ENCODE data around the gene GYPB. TPM values are rescaled to one million over a fixed set of nuclear protein-coding genes. Genes with fewer than 3 reads are reported as not detected.
"Not testable (repeated sequence)": the region's sequence is repeated elsewhere in the genome, so short reads cannot be mapped to it uniquely, and the experiment has no call there.

Gene GYPB
- total RNA-seq, 1 donor from 2014 or later, result not detected

GRCh38 chr4:143980776-143981175 lies 38.4 kb downstream of the GYPB start:
- not testable (repeated sequence) for H3K9ac ChIP-seq; H3K27ac ChIP-seq; H3K4me3 ChIP-seq; H3K27ac Mint-ChIP-seq; H3K36me3 ChIP-seq; H3K36me3 Mint-ChIP-seq; H3K4me1 ChIP-seq; H3K27me3 ChIP-seq; H2AFZ ChIP-seq (replicated peaks); H3K9me3 Mint-ChIP-seq; H3K4me3 Mint-ChIP-seq; H3K4me2 ChIP-seq; H3F3A ChIP-seq (ENCODE audit: low read depth); H3K79me2 ChIP-seq (ENCODE audit: low read depth); H3K4me1 Mint-ChIP-seq; H3K27me3 Mint-ChIP-seq (ENCODE audit: insufficient read depth, low read depth); H3K9me3 ChIP-seq (ENCODE audit: low read depth); H4K20me1 ChIP-seq (ENCODE audit: low read depth)
- peak; percentile 23 for TF ChIP-seq CTCF (IDR thresholded peaks at IDR 0.05)
- DNase-seq (ENCODE audit: low spot score), result peak; percentile 38

GRCh38 chr4:143975527-143975926 lies 43.7 kb downstream of the GYPB start:
- not testable (repeated sequence) for H3K4me3 ChIP-seq; H3K4me2 ChIP-seq; H3K9ac ChIP-seq; H3K79me2 ChIP-seq (ENCODE audit: low read depth); H3K4me1 Mint-ChIP-seq; H3K4me1 ChIP-seq; H3K4me3 Mint-ChIP-seq; H3K9me3 Mint-ChIP-seq; H3K36me3 ChIP-seq; H3F3A ChIP-seq (ENCODE audit: low read depth); H3K27me3 Mint-ChIP-seq (ENCODE audit: insufficient read depth, low read depth); H3K27ac Mint-ChIP-seq; DNase-seq (ENCODE audit: low spot score); H3K9me3 ChIP-seq (ENCODE audit: low read depth); H3K27ac ChIP-seq; H3K27me3 ChIP-seq; H3K36me3 Mint-ChIP-seq; H4K20me1 ChIP-seq (ENCODE audit: low read depth); H2AFZ ChIP-seq (replicated peaks)

GRCh38 chr4:143974021-143974420 lies 45.2 kb downstream of the GYPB start:
- H3K27ac Mint-ChIP-seq; H3F3A ChIP-seq (ENCODE audit: low read depth); H3K9ac ChIP-seq; H3K4me3 ChIP-seq; H3K4me3 Mint-ChIP-seq; H3K9me3 Mint-ChIP-seq; H3K27me3 Mint-ChIP-seq (ENCODE audit: insufficient read depth, low read depth); H3K4me1 Mint-ChIP-seq; H3K4me2 ChIP-seq; H3K27me3 ChIP-seq; H3K36me3 Mint-ChIP-seq; DNase-seq (ENCODE audit: low spot score); H3K79me2 ChIP-seq (ENCODE audit: low read depth); H3K9me3 ChIP-seq (ENCODE audit: low read depth); H3K36me3 ChIP-seq; H2AFZ ChIP-seq (replicated peaks); H3K4me1 ChIP-seq; H4K20me1 ChIP-seq (ENCODE audit: low read depth); H3K27ac ChIP-seq: not testable (repeated sequence)

- H3K4me3 Mint-ChIP-seq, result peak overlapping the region; percentile 9
- no peak overlapping the region for H2AFZ ChIP-seq (replicated peaks)
- no peaks in the 10 kb centered on the region for H3K36me3 ChIP-seq
- no peaks in the 10 kb centered on the region for H4K20me1 ChIP-seq (ENCODE audit: low read depth)
- H3K4me3 ChIP-seq, result no peak overlapping the region
- no peak for DNase-seq (ENCODE audit: low spot score)
- H3F3A ChIP-seq (ENCODE audit: low read depth), result no peaks in the 10 kb centered on the region
- no peaks in the 10 kb centered on the region for H3K27me3 Mint-ChIP-seq (ENCODE audit: insufficient read depth, low read depth)
- H3K27me3 ChIP-seq, result no peaks in the 10 kb centered on the region
- H3K9ac ChIP-seq, result no peak overlapping the region
- no peaks in the 10 kb centered on the region for H3K9me3 ChIP-seq (ENCODE audit: low read depth)
- no peaks in the 10 kb centered on the region for H3K79me2 ChIP-seq (ENCODE audit: low read depth)
- TF ChIP-seq EZH2 (IDR thresholded peaks at IDR 0.05) (no peak), EZH2phosphoT487 (IDR thresholded peaks at IDR 0.05) (no peak), CTCF (IDR thresholded peaks at IDR 0.05) (no peak)
- no peaks in the 10 kb centered on the region for H3K9me3 Mint-ChIP-seq
- H3K4me1 Mint-ChIP-seq, result no peaks in the 10 kb centered on the region
- H3K27ac ChIP-seq, result no peak overlapping the region
- no peaks in the 10 kb centered on the region for H3K36me3 Mint-ChIP-seq
- H3K4me1 ChIP-seq, result no peaks in the 10 kb centered on the region
- no peak overlapping the region for H3K4me2 ChIP-seq
- no peak overlapping the region for H3K27ac Mint-ChIP-seq
These were observed 58.1 kb downstream of the GYPB start for GRCh38 chr4:143961075-143961474.

GRCh38 chr4:143955306-143955705 lies 63.9 kb downstream of the GYPB start:
- not testable (repeated sequence) for H3F3A ChIP-seq (ENCODE audit: low read depth); DNase-seq (ENCODE audit: low spot score); H2AFZ ChIP-seq (replicated peaks); H3K79me2 ChIP-seq (ENCODE audit: low read depth); H3K4me3 ChIP-seq; H3K27ac ChIP-seq; H4K20me1 ChIP-seq (ENCODE audit: low read depth); H3K36me3 ChIP-seq; H3K4me2 ChIP-seq; H3K27me3 Mint-ChIP-seq (ENCODE audit: insufficient read depth, low read depth); H3K4me3 Mint-ChIP-seq; H3K9me3 ChIP-seq (ENCODE audit: low read depth); H3K9ac ChIP-seq; H3K27me3 ChIP-seq; H3K4me1 ChIP-seq; H3K4me1 Mint-ChIP-seq; H3K36me3 Mint-ChIP-seq; H3K27ac Mint-ChIP-seq
- peaks cover 12% of the 10 kb centered on the region for H3K9me3 Mint-ChIP-seq

GRCh38 chr4:143951458-143951972 lies 67.7 kb downstream of the GYPB start:
- H3K27ac Mint-ChIP-seq; H3K36me3 Mint-ChIP-seq; H3K9ac ChIP-seq; H3F3A ChIP-seq (ENCODE audit: low read depth); H3K4me2 ChIP-seq; H3K27me3 ChIP-seq; H3K36me3 ChIP-seq; H3K27me3 Mint-ChIP-seq (ENCODE audit: insufficient read depth, low read depth); H2AFZ ChIP-seq (replicated peaks); H3K4me1 Mint-ChIP-seq; H3K4me3 Mint-ChIP-seq; H3K4me1 ChIP-seq; H4K20me1 ChIP-seq (ENCODE audit: low read depth); H3K9me3 ChIP-seq (ENCODE audit: low read depth); H3K4me3 ChIP-seq; H3K27ac ChIP-seq; H3K79me2 ChIP-seq (ENCODE audit: low read depth); DNase-seq (ENCODE audit: low spot score): not testable (repeated sequence)
- peaks cover 12% of the 10 kb centered on the region for H3K9me3 Mint-ChIP-seq

GRCh38 chr4:143950967-143951366 lies 68.2 kb downstream of the GYPB start:
- not testable (repeated sequence) for H3K4me1 ChIP-seq; H3K27me3 Mint-ChIP-seq (ENCODE audit: insufficient read depth, low read depth); H3K4me3 Mint-ChIP-seq; H3K36me3 ChIP-seq; H3K27ac ChIP-seq; H3K4me3 ChIP-seq; H3K4me1 Mint-ChIP-seq; H2AFZ ChIP-seq (replicated peaks); H3K36me3 Mint-ChIP-seq; H3F3A ChIP-seq (ENCODE audit: low read depth); H3K27me3 ChIP-seq; DNase-seq (ENCODE audit: low spot score); H3K79me2 ChIP-seq (ENCODE audit: low read depth); H4K20me1 ChIP-seq (ENCODE audit: low read depth); H3K27ac Mint-ChIP-seq; H3K9me3 ChIP-seq (ENCODE audit: low read depth); H3K4me2 ChIP-seq; H3K9ac ChIP-seq
- peaks cover 12% of the 10 kb centered on the region for H3K9me3 Mint-ChIP-seq
